SK-MEL-5 (cell line): ENCODE measurements around the gene CA5B. TPM values are rescaled to one million over a fixed set of nuclear protein-coding genes. Genes with fewer than 3 reads are reported as not detected.

Experiments
- DNase-seq: peaks from one replicate; pipeline ENCODE4 v3.0.0-alpha.2; 2016; ENCODE audit warnings: low read depth, low spot score
- in situ Hi-C: cut with HindIII; loops from 2 replicates; pipeline ENCODE4 v1.10.0; 2016; ENCODE audit warnings: low sequenced_read_pairs, high pct_unique_total_duplicates, low pct_unique_long_range_greater_than_20kb
- small RNA-seq, 2 experiments: library from RNA; depleted of rRNA; stranded (forward); fragments of <200 nt; gene quantifications; one replicate each; pipeline ENCODE3, GENCODE V24; 2014
- total RNA-seq: library from RNA; depleted of rRNA; stranded (reverse); fragments of >200 nt; shearing (Covaris generic); gene quantifications from 2 replicates; pipeline ENCODE4 v1.2.3, GENCODE V29; 2014; rRNA removed

Gene CA5B
- total RNA-seq, 1 experiment from 2014 or later: 3.0 TPM

GRCh38 chrX:15834827-15835595 is 96.9 kb downstream of the CA5B start:
- in situ Hi-C loops: no loop called here
- no peak for DNase-seq

Small RNAs within 50 kb of the gene (small RNA-seq; reads per million reads assigned to genes)
- gene RF00409: 0 reads per million in 2 experiments

Other genes starting within 250 kb of the CA5B start
- gene PIR, start 244.9 kb upstream of the CA5B start, total RNA-seq: 333 and 344 TPM in 2 replicates
- gene BMX, start 237.5 kb upstream of the CA5B start, total RNA-seq: 0.32 and 0.40 TPM in 2 replicates
- gene ACE2, start 137.3 kb upstream of the CA5B start, total RNA-seq: 0.05 TPM in 1 of 2 replicates, not detected in the other
- 0.85 and 1.3 TPM in 2 replicates for gene CLTRN, start 73.5 kb upstream of the CA5B start, total RNA-seq
- gene ZRSR2, start 52.2 kb downstream of the CA5B start, total RNA-seq: 3.8 and 7.0 TPM in 2 replicates
- 718 and 802 TPM in 2 replicates for gene AP1S2, start 116.5 kb downstream of the CA5B start, total RNA-seq